ENCODE measurements around the gene INSIG1. TPM values are rescaled to one million over a fixed set of nuclear protein-coding genes. Genes with fewer than 3 reads are reported as not detected.

INSIG1 gene
- total RNA-seq (2014; rRNA removed; shearing (Covaris generic)) (106 and 131 TPM in 2 replicates), polyA plus RNA-seq (2016; fragmentation: Nextera tagmentation; extraction: Ambion mirVana) (70.3 and 71.5 TPM in 2 replicates)
- long read RNA-seq, partial matches to known transcripts, result 2 of 6 reads
- long read RNA-seq, other reads (novel, unspliced or antisense), result 2 of 6 reads

GRCh38 chr7:155297517-155298287 lies at the start of gene INSIG1:
Gene INSIG1, plus strand, starts transcription at chr7:155297878. Its CDS starts 408 bp downstream, at chr7:155298286.
- peaks cover 31% of the 10 kb centered on the region for H4K20me1 ChIP-seq (replicated peaks; ENCODE audit: insufficient read depth)
- Mint-ChIP-seq H3K27ac (peak within 1 kb of the TSS; percentile 66), H3K9me3 (no peaks in the 10 kb centered on the region; the same call in 2 of the 3 replicates), H3K27me3 (ENCODE audit: insufficient read depth, low read depth, poor library complexity) (peaks cover 6% of the 10 kb centered on the region), H3K4me1 (peaks cover 33% of the 10 kb centered on the region), H3K36me3 (ENCODE audit: low read depth) (peaks cover 32% of the 10 kb centered on the region), H3K4me3 (peak within 1 kb of the TSS; percentile 88)
- H2AFZ ChIP-seq, result 0 out of 2 replicates have a peak within 1 kb of the TSS, but pooled peaks have one; percentile 10
- 0 out of 2 replicates have a peak, but pooled peaks cover 5% of the 10 kb centered on the region for H3K9me2 ChIP-seq (ENCODE audit: insufficient read depth)
- ATAC-seq (peak; percentile 64), DNase-seq (ENCODE audit: low spot score) (peak; percentile 89)
- H3F3A ChIP-seq (replicated peaks; ENCODE audit: low read depth), result no peaks in the 10 kb centered on the region
- peaks cover 46% of the 10 kb centered on the region for H3K79me2 ChIP-seq (replicated peaks; ENCODE audit: insufficient read depth)
- peak within 1 kb of the TSS; percentile 87; the same call in 1 of the 2 replicates for H3K27ac ChIP-seq (ENCODE audit: low read depth)
- peaks cover 39% of the 10 kb centered on the region for H3K4me1 ChIP-seq (ENCODE audit: insufficient read depth)
- no peak for TF ChIP-seq NANOG (IDR thresholded peaks at IDR 0.05; ENCODE audit: borderline replicate concordance)
- no peak for TF ChIP-seq ZNF331 (CRISPR knock-in tag; IDR thresholded peaks at IDR 0.05; ENCODE audit: low read depth)
- TF ChIP-seq ZNF462 (CRISPR knock-in tag; IDR thresholded peaks at IDR 0.05), result no peak
- no peak for TF ChIP-seq ZNF114 (CRISPR knock-in tag; IDR thresholded peaks at IDR 0.05)
- TF ChIP-seq POLR2AphosphoS5 (IDR thresholded peaks at IDR 0.05; ENCODE audit: low read depth), result peak; percentile 73
- peak; percentile 85 for TF ChIP-seq CREB1 (CRISPR knock-in tag; IDR thresholded peaks at IDR 0.05; ENCODE audit: low read depth)
- TF ChIP-seq REST (IDR thresholded peaks at IDR 0.05; ENCODE audit: unreplicated experiment), result no peak
- TF ChIP-seq ETS1 (IDR thresholded peaks at IDR 0.05), result no peak
- peak within 1 kb of the TSS; percentile 98 for H3K4me2 ChIP-seq
- H3K36me3 ChIP-seq (ENCODE audit: insufficient read depth), result peaks cover 12% of the 10 kb centered on the region
- no peaks in the 10 kb centered on the region for H3K27me3 ChIP-seq (ENCODE audit: insufficient read depth)
- H3K4me3 ChIP-seq, result peak within 1 kb of the TSS; percentile 87

Measured in GM23338 (cell line).